ENCODE measurements around the gene ULK2.
"Not testable (repeated sequence)": the region's sequence is repeated elsewhere in the genome, so short reads cannot be mapped to it uniquely, and the experiment has no call there.

The ULK2 gene

DNA sequence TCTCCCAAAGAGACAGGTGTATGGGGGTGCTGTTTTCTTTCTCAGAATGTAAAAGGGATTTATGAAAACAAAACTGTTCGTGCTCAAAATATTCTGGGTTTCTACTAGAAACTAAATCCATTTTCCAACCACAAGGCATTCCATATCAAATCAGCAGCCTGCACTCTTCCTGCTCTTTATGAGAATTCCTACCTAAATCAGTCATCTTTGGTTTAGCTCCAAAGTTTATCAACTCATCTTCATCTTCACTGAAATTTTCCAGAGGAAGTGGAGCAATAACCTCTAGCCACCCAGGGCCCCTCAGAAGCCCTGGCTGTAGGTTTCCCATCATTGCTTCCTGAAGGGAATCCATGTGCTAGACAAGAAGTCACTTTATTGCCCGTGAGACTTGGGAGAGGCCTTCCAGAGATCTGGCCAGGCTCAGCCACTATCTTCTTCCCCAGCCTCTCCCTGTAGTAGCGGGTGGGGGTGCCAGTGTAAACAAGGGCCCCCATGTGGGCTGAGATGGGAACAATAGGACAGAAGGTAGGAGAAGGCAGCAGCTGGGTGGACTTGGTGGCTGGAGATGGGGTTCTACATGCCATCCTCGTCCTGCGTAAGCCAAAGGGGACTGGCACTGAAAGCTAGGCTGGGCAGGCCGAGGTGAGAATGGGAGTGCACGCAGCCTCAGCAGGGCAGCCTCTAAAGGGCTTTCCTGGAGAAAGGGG lies 97.6 kb downstream of the ULK2 start:
- 92 to 93% methylated on average over 7 of the region's 7 CpGs for WGBS, 2 experiments
- no peaks in the 10 kb centered on the region for H3K9me3 ChIP-seq (ENCODE audit: control insufficient read depth, low read length)
- no peaks in the 10 kb centered on the region for H3K36me3 ChIP-seq (ENCODE audit: control insufficient read depth, insufficient read depth, low read length)
- H3K27me3 ChIP-seq (ENCODE audit: control insufficient read depth, insufficient read depth, low read length, poor library complexity, severe bottlenecking), result no peaks in the 10 kb centered on the region
- no peak overlapping the region for H3K27ac ChIP-seq (ENCODE audit: insufficient read depth, low read depth, low read length, poor library complexity, severe bottlenecking)
- no peak overlapping the region for H3K4me3 ChIP-seq (ENCODE audit: insufficient read depth, low read depth, low read length)
- H3K4me1 ChIP-seq (ENCODE audit: control insufficient read depth, insufficient read depth, low read length), result no peaks in the 10 kb centered on the region

DNA sequence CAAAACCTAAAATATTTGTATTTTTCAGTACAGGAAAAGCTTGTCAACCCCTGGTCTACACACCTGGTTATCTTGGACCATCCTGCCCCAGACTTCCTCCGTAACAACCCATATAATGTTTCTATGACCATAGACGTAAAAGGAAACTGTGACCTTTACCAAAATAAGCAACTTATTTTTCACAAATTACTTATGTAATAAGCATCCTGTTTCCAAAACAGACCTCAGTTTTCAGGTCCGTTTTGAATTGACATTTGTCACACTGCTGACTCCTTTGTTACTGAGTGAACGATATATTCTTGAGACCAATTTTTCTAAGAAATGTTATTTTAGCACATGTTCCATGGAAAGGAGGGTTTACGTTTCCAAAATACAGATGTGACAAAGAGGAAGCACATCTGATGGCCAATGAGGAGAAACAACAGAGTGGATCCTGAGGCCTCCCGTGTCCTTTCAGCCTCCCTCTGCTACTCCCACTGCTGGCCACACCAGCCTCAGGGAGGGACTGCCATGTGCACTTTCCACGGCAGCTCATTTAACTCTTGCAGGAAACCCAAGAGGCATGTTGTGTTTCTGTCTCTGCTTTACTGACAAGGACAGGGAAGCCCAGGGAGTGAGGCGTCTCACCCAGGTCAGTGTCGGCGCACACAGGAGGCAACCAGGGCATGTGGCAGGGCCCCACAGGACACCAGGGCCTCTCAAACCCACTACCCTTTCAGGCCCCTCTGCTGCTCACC lies 99.5 kb downstream of the ULK2 start:
- no peaks in the 10 kb centered on the region for H3K4me1 ChIP-seq (ENCODE audit: control insufficient read depth, insufficient read depth, low read length)
- H3K27ac ChIP-seq (ENCODE audit: insufficient read depth, low read depth, low read length, poor library complexity, severe bottlenecking), result no peak overlapping the region
- 83 to 84% methylated on average over 10 of the region's 10 CpGs for WGBS, 2 experiments
- H3K36me3 ChIP-seq (ENCODE audit: control insufficient read depth, insufficient read depth, low read length), result no peaks in the 10 kb centered on the region
- H3K9me3 ChIP-seq (ENCODE audit: control insufficient read depth, low read length), result no peaks in the 10 kb centered on the region
- H3K27me3 ChIP-seq (ENCODE audit: control insufficient read depth, insufficient read depth, low read length, poor library complexity, severe bottlenecking), result no peaks in the 10 kb centered on the region
- H3K4me3 ChIP-seq (ENCODE audit: insufficient read depth, low read depth, low read length), result no peak overlapping the region

DNA sequence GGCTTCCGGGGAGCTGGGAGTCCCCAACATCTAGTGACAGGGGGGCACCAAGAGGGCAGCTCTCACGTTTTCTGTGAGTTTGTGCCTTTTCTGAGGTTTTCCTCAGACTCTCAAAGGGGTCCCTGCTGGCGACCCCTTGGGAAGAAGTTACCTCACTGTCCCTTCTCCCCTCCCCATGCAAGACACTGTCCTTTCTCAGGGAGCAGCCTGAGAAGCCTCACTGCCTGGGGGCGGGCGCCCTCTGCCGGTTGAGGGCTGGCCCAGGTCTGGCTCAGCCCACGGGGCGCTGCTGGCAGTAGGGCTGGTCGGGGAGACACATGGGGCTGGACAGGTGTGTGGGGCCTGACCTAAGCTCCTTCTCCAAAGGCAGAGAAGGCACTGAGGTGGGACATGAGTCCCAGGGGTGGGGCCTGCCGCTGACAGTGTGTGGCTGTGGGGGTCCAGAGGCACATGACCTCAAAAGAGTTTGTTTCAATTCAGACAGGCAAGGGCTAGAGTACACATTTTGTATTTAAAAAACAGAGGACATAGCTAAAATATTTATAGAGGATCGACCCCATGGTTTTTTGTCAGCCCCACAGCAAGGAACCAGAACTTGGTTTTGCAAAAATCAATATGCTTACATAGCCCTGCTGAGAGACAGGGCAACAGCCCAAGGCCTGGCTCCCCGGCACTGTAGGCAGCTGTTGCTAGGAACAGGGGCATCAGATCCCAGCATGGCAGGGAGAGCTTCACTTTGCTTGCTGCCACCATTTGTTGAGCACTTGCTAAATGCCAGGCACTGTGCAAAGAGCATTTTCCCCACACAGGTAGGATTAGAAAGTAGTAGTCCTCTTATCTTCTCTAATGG lies 101.1 kb downstream of the ULK2 start:
- WGBS, 2 experiments, result 25 to 28% methylated on average over 12 of the region's 12 CpGs

DNA sequence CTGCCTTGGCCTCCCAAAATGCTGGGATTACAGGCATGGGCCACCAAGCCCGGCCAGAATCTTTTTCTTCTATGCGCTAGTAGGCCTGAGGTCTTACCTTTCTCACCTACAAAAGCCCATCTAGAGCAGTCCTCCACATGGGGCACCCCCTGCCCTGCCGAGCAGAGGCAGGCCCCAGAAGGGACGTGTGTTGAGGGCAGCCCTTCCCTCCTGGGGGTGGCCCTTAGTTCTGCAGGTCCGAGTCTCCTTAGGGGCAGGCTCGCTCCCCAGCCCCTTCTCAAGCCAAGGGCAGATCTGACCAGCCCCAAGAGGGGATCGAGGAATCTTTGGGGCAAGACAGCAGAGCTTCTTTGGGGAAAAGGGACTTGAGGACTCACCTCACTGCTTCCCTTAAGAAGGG lies 101.7 kb downstream of the ULK2 start:
- Histone ChIP-seq H3K36me3 (ENCODE audit: control insufficient read depth, insufficient read depth, low read length) (no peaks in the 10 kb centered on the region), H3K27ac (ENCODE audit: insufficient read depth, low read depth, low read length, poor library complexity, severe bottlenecking) (no peak overlapping the region), H3K4me1 (ENCODE audit: control insufficient read depth, insufficient read depth, low read length) (no peaks in the 10 kb centered on the region), H3K9me3 (ENCODE audit: control insufficient read depth, low read length) (no peaks in the 10 kb centered on the region), H3K27me3 (ENCODE audit: control insufficient read depth, insufficient read depth, low read length, poor library complexity, severe bottlenecking) (no peaks in the 10 kb centered on the region), H3K4me3 (ENCODE audit: insufficient read depth, low read depth, low read length) (no peak overlapping the region)
- 85 to 86% methylated on average over 7 of the region's 7 CpGs for WGBS, 2 experiments

More for the DNA sequence above, 101.1 kb downstream of the ULK2 start:
- Histone ChIP-seq H3K27me3 (ENCODE audit: control insufficient read depth, insufficient read depth, low read length, poor library complexity, severe bottlenecking) (no peaks in the 10 kb centered on the region), H3K9me3 (ENCODE audit: control insufficient read depth, low read length) (no peaks in the 10 kb centered on the region), H3K4me1 (ENCODE audit: control insufficient read depth, insufficient read depth, low read length) (no peaks in the 10 kb centered on the region), H3K36me3 (ENCODE audit: control insufficient read depth, insufficient read depth, low read length) (no peaks in the 10 kb centered on the region), H3K27ac (ENCODE audit: insufficient read depth, low read depth, low read length, poor library complexity, severe bottlenecking) (no peak overlapping the region), H3K4me3 (ENCODE audit: insufficient read depth, low read depth, low read length) (no peak overlapping the region)

DNA sequence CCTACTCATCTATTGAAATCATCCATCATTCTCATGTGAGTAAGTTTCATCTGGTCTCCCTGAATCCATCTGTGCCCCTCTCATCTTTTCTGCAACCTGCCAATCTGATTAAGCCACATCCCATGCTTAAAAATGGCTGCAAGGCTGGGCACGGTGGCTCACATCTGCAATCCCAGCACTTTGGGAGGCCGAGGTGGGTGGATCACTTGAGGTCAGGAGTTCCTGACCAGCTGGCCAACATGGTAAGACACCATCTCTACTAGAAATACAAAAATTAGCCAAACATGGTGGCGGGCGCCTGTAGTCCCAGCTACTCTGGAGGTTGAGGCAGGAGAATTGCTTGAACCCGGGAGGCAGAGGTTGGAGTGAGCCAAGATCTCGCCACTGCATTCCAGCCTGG lies 103.7 kb downstream of the ULK2 start:
- not testable (repeated sequence) for H3K27ac ChIP-seq (ENCODE audit: insufficient read depth, low read depth, low read length, poor library complexity, severe bottlenecking); H3K36me3 ChIP-seq (ENCODE audit: control insufficient read depth, insufficient read depth, low read length); H3K27me3 ChIP-seq (ENCODE audit: control insufficient read depth, insufficient read depth, low read length, poor library complexity, severe bottlenecking); H3K4me3 ChIP-seq (ENCODE audit: insufficient read depth, low read depth, low read length); H3K4me1 ChIP-seq (ENCODE audit: control insufficient read depth, insufficient read depth, low read length); H3K9me3 ChIP-seq (ENCODE audit: control insufficient read depth, low read length)
- WGBS, 2 experiments, result 85 to 94% methylated on average over 6 of the region's 6 CpGs

DNA sequence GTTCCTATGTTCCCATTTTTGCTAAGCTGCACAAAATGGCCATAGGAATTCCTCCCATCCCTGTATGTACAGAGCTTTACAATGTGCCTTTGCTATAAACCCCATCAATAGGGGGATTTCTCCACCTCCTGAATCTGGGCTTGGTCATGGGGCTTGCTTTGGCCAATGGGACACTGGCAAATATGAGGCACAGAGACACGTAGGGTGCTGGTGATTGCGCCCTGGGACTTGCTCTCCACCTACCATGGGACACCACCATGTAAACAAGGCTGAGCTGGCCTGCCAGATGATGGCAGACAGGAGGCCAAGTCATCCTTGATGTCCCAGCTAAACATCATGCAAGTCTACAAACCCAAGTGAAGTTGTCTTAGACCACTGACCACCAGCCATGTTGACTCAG lies 104.3 kb downstream of the ULK2 start:
- H3K36me3 ChIP-seq (ENCODE audit: control insufficient read depth, insufficient read depth, low read length), result no peaks in the 10 kb centered on the region
- 90 to 94% methylated on average over 2 of the region's 2 CpGs for WGBS, 2 experiments
- H3K27ac ChIP-seq (ENCODE audit: insufficient read depth, low read depth, low read length, poor library complexity, severe bottlenecking), result no peak overlapping the region
- no peaks in the 10 kb centered on the region for H3K9me3 ChIP-seq (ENCODE audit: control insufficient read depth, low read length)
- H3K4me3 ChIP-seq (ENCODE audit: insufficient read depth, low read depth, low read length), result no peak overlapping the region
- no peaks in the 10 kb centered on the region for H3K4me1 ChIP-seq (ENCODE audit: control insufficient read depth, insufficient read depth, low read length)
- H3K27me3 ChIP-seq (ENCODE audit: control insufficient read depth, insufficient read depth, low read length, poor library complexity, severe bottlenecking), result no peaks in the 10 kb centered on the region

DNA sequence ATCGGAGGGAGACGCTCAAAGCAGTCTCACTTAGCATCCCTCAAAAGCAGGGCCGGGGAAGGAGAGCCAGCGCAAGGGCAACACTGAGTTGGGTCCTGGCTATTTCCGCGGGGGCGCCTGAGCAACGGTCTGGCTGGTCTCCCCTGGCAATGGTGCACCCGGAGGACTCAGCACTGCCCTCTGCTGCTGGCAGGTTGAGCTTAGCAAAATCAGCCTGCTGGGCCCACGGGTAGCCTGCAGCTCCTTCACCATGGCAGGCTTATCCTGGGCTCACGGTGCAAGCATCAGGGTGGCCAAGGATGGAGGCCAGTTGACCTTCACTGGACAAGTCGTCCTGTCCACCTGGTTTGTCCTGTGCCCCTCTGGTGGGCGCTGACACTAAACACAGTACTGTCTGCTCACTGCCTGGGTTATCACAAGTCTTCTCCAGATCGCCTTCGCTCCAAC lies 105.2 kb downstream of the ULK2 start:
- 27% methylated on average over 15 of the region's 15 CpGs for WGBS, 2 experiments
- Histone ChIP-seq H3K27ac (ENCODE audit: insufficient read depth, low read depth, low read length, poor library complexity, severe bottlenecking) (no peak overlapping the region), H3K9me3 (ENCODE audit: control insufficient read depth, low read length) (no peaks in the 10 kb centered on the region), H3K36me3 (ENCODE audit: control insufficient read depth, insufficient read depth, low read length) (no peaks in the 10 kb centered on the region), H3K4me1 (ENCODE audit: control insufficient read depth, insufficient read depth, low read length) (no peaks in the 10 kb centered on the region), H3K27me3 (ENCODE audit: control insufficient read depth, insufficient read depth, low read length, poor library complexity, severe bottlenecking) (no peaks in the 10 kb centered on the region), H3K4me3 (ENCODE audit: insufficient read depth, low read depth, low read length) (no peak overlapping the region)

DNA sequence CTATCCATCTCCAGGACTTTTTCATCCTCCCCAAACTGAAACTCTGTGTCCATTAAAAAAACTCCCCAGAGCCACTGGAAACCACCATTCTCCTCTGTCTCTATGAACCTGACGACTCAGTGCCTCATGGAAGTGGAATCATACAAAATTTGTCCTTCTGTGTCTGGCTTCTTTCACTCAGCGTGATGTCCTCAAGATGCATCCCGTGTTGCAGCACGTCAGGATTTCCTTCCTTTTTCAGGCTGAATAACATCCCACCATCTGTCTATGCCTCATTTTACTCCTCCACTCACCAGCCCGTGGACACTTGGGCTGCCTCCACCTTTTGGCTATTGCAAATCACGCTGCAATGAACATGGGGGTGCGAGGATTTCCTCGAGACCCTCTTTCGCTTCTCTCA lies 107.0 kb downstream of the ULK2 start:
- WGBS, 2 experiments, result 93% methylated on average over 9 of the region's 9 CpGs
- Histone ChIP-seq H3K9me3 (ENCODE audit: control insufficient read depth, low read length) (no peaks in the 10 kb centered on the region), H3K27ac (ENCODE audit: insufficient read depth, low read depth, low read length, poor library complexity, severe bottlenecking) (no peak overlapping the region), H3K27me3 (ENCODE audit: control insufficient read depth, insufficient read depth, low read length, poor library complexity, severe bottlenecking) (no peaks in the 10 kb centered on the region), H3K4me1 (ENCODE audit: control insufficient read depth, insufficient read depth, low read length) (no peaks in the 10 kb centered on the region), H3K36me3 (ENCODE audit: control insufficient read depth, insufficient read depth, low read length) (no peaks in the 10 kb centered on the region), H3K4me3 (ENCODE audit: insufficient read depth, low read depth, low read length) (no peak overlapping the region)

DNA sequence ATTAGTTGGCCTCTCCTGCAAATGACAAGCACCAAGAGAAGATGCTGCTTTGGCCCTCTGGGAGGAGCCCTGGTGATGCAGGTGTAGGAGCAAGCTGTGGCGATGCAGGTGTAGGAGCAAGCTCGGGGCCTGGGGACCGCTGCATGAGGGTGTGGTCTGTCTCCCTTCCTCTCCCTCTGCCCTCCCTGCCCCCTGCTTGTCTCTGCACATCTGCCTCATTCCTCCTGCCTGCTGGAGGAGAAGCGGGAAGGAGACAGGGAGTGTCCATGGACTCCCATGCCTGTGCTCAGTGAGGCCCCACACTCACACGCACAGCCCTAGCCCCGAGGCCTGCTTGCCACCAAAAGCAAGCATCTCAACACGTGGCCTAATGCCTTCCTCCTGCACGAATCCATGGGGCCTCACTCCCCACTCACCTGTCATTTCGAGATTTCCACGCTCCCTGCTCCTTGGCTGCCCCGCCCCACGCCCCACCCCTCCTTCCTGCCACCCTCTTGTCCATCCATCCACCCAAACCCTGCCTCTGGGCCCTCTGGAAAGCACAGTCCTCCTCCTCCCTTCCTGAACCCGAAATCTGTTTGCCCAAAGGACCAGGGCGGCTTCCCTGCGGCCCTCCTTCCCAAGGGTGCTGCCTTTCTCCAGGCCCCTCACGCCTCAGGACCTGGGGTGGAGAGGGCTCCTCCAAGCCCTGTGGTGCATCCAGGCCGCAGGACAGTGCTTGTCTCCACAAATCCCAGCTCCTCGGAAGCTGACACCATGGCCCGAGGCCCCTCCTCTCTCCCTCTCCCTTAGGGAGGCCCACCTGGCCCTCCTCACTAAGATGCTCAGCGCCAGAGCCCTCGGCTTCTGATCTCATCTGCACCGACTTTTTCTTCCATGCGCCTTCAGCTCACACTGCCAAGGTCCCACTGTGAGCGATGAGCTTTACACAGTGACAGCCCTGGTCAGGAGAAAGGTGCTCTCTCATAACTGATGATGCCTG lies 107.9 kb downstream of the ULK2 start:
- 85% methylated on average over 24 of the region's 24 CpGs for WGBS, 2 experiments
- H3K36me3 ChIP-seq (ENCODE audit: control insufficient read depth, insufficient read depth, low read length), result no peaks in the 10 kb centered on the region
- no peaks in the 10 kb centered on the region for H3K4me1 ChIP-seq (ENCODE audit: control insufficient read depth, insufficient read depth, low read length)
- H3K9me3 ChIP-seq (ENCODE audit: control insufficient read depth, low read length), result no peaks in the 10 kb centered on the region
- no peak overlapping the region for H3K4me3 ChIP-seq (ENCODE audit: insufficient read depth, low read depth, low read length)
- H3K27ac ChIP-seq (ENCODE audit: insufficient read depth, low read depth, low read length, poor library complexity, severe bottlenecking), result no peak overlapping the region
- no peaks in the 10 kb centered on the region for H3K27me3 ChIP-seq (ENCODE audit: control insufficient read depth, insufficient read depth, low read length, poor library complexity, severe bottlenecking)
